C4-2B (cell line): ENCODE results near the gene TLX2.

Experiments used
- CTCF ChIP-seq: fragments of 450-650 bp; conservative IDR thresholded peaks from 2 replicates; pipeline ENCODE4 v1.5.1; 2017; ENCODE audit warnings: mild to moderate bottlenecking
- ZFX ChIP-seq: fragments of 450-650 bp; IDR thresholded peaks from 2 replicates; pipeline ENCODE4 v1.6.1; 2017

- TF ChIP-seq CTCF: no peak
- no peak for TF ChIP-seq ZFX
Measured at GRCh38 chr2:74542978-74543377, 28.7 kb downstream of the TLX2 start.
